HepG2 (cell line): Measurements from ENCODE around the gene FZD7. TPM values are rescaled to one million over a fixed set of nuclear protein-coding genes. Genes with fewer than 3 reads are reported as not detected.
A peak's percentile ranks its signal among the peaks of the same experiment; 100 is the strongest.

Experiments used
- ATAC-seq: fragments of 200-7000 bp; cut with Tn5 transposase; 3 replicates; pipeline ENCODE4 v1.9.1; 2020; ENCODE audit warnings: mild to moderate bottlenecking, moderate library complexity
- BruUV-seq: library from RNA; stranded (reverse); fragments of 400-500 nt; replicated peaks from 2 replicates; lab custom pipeline; 2021; lab: Mats Ljungman, UMichigan
- CTCF ChIA-PET: fragments of 300-600 bp; formaldehyde crosslinking; extraction: SDS; loops from one replicate; lab custom pipeline; 2021; ENCODE audit warnings: low total read pairs, inconsistent platforms, low intra/inter-chr PET ratio; lab: Yijun Ruan, JAX
- POLR2A ChIA-PET: fragments of 350-600 bp; sonication (Branson Sonifier 250); formaldehyde crosslinking; loops from one replicate; lab custom pipeline; 2020; ENCODE audit warnings: antibody characterized with exemption, inconsistent platforms; lab: Yijun Ruan, JAX
- DNase-seq: peaks from one replicate; pipeline ENCODE4 v3.0.0-alpha.2; 2015; ENCODE audit warnings: low spot score
- FAIRE-seq: peaks from 3 replicates; lab custom pipeline; 2011; peaks lifted over from hg19 to GRCh38; lab: Jason Lieb, UNC
- H2AFZ ChIP-seq: one replicate; pipeline ENCODE4 v1.6.1; 2011; ENCODE audit warnings: low read length, inconsistent platforms
- H3K27ac ChIP-seq: fragments of 300-600 bp; 3 replicates; pipeline ENCODE4 v1.8.0; 2011; ENCODE audit warnings: mixed run types, mild to moderate bottlenecking, mixed read lengths, low read length, inconsistent platforms; ENCODE audit not compliant: insufficient read depth; ENCODE audit errors: extremely low read length
- H3K27me3 ChIP-seq, 2 experiments: fragments of 200-600 bp in 1 of 2; 2 replicates in 1 of 2; 3 replicates in 1 of 2; pipeline versions ENCODE4 v1.6.0 to v1.8.0; 2011; ENCODE audit warnings: low read length in 2 of 2, mild to moderate bottlenecking in 2 of 2, moderate library complexity in 2 of 2, inconsistent platforms in 1 of 2; ENCODE audit not compliant: insufficient read depth in 2 of 2, control insufficient read depth in 1 of 2
- H3K36me3 ChIP-seq, 2 experiments: fragments of 200-600 bp in 1 of 2; replicated peaks in 1 of 2; 2 replicates in 1 of 2; 3 replicates in 1 of 2; pipeline versions ENCODE4 v1.5.1 to v1.8.0; 2011; ENCODE audit warnings: low read length in 2 of 2, inconsistent platforms in 1 of 2; ENCODE audit not compliant: insufficient read depth in 2 of 2, control insufficient read depth in 1 of 2
- H3K4me1 ChIP-seq: 2 replicates; pipeline ENCODE4 v1.5.1; 2012; ENCODE audit warnings: low read length, inconsistent platforms; ENCODE audit not compliant: insufficient read depth
- H3K4me2 ChIP-seq: 2 replicates; pipeline ENCODE4 v1.6.0; 2011; ENCODE audit warnings: low read depth, low read length, inconsistent platforms
- H3K4me3 ChIP-seq, 3 experiments: fragments of 200-600 bp in 1 of 3; sonication (generic), shearing (Covaris generic) in 1 of 3; replicated peaks in 1 of 3; 2 replicates each; pipeline ENCODE4 v1.5.1; 2011 to 2016; ENCODE audit warnings: low read length in 3 of 3, inconsistent platforms in 2 of 3, low read depth in 2 of 3, mild to moderate bottlenecking in 2 of 3, control low read depth in 1 of 3, mixed read lengths in 1 of 3; ENCODE audit not compliant: insufficient read depth in 1 of 3
- H3K79me2 ChIP-seq: one replicate; pipeline ENCODE4 v1.6.1; 2011; ENCODE audit warnings: low read length, inconsistent platforms; ENCODE audit not compliant: insufficient read depth
- H3K9ac ChIP-seq: 2 replicates; pipeline ENCODE4 v1.6.0; 2011; ENCODE audit warnings: mild to moderate bottlenecking, low read depth, low read length, inconsistent platforms; ENCODE audit not compliant: insufficient read depth
- H3K9me3 ChIP-seq: 2 replicates; pipeline ENCODE4 v1.5.1; 2012; ENCODE audit warnings: mild to moderate bottlenecking, low read length
- H4K20me1 ChIP-seq: 2 replicates; pipeline ENCODE4 v1.6.0; 2011; ENCODE audit warnings: inconsistent platforms, mild to moderate bottlenecking, low read length, moderate library complexity; ENCODE audit not compliant: insufficient read depth
- AHDC1 ChIP-seq: sonication (generic); formaldehyde crosslinking; IDR thresholded peaks from 2 replicates; pipeline ENCODE4 v1.5.1; 2020; ENCODE audit warnings: mild to moderate bottlenecking, missing genetic modification reagents, borderline replicate concordance
- ATF4 ChIP-seq, 2 experiments: fragments of 450-650 bp in 1 of 2; sonication (generic) in 1 of 2; formaldehyde crosslinking; IDR thresholded peaks; 2 replicates each; pipeline versions ENCODE4 v1.5.0 to v1.8.0; 2020 to 2022; ENCODE audit warnings: mild to moderate bottlenecking in 1 of 2, missing genetic modification reagents in 1 of 2
- HDAC2 ChIP-seq: sonication (generic); formaldehyde crosslinking; IDR thresholded peaks from 2 replicates; pipeline ENCODE4 v1.4.0; 2020; ENCODE audit warnings: missing genetic modification reagents
- MXD4 ChIP-seq: IDR thresholded peaks from 2 replicates; pipeline ENCODE4 v1.6.1; 2016; ENCODE audit warnings: mild to moderate bottlenecking, missing biosample characterization, missing genetic modification reagents
- MYPOP ChIP-seq: sonication (generic); formaldehyde crosslinking; IDR thresholded peaks from 2 replicates; pipeline ENCODE4 v1.8.1; 2023; ENCODE audit warnings: mild to moderate bottlenecking, moderate library complexity, missing genetic modification reagents
- POGK ChIP-seq: sonication (generic); formaldehyde crosslinking; conservative IDR thresholded peaks from 2 replicates; pipeline ENCODE4 v1.8.0; 2022; ENCODE audit warnings: mild to moderate bottlenecking, moderate library complexity, missing genetic modification reagents
- REL ChIP-seq: sonication (generic); formaldehyde crosslinking; conservative IDR thresholded peaks from 2 replicates; pipeline ENCODE4 v1.8.0; 2022; ENCODE audit warnings: mild to moderate bottlenecking, missing genetic modification reagents, moderate library complexity
- RXRA ChIP-seq: sonication (generic); formaldehyde crosslinking; IDR thresholded peaks from 2 replicates; pipeline ENCODE4 v1.5.1; 2020; ENCODE audit warnings: missing genetic modification reagents
- SAFB2 ChIP-seq: sonication (generic); formaldehyde crosslinking; IDR thresholded peaks from 2 replicates; pipeline ENCODE4 v1.5.1; 2020; ENCODE audit warnings: missing genetic modification reagents, low read depth, mild to moderate bottlenecking, borderline replicate concordance
- ZKSCAN8 ChIP-seq: IDR thresholded peaks from 2 replicates; pipeline ENCODE4 v1.6.1; 2016; ENCODE audit warnings: borderline replicate concordance, missing genetic modification reagents, missing compliant biosample characterization
- ZNF282 ChIP-seq: fragments of 450-650 bp; IDR thresholded peaks from 2 replicates; pipeline ENCODE4 v1.6.1; 2018; ENCODE audit not compliant: partially characterized antibody
- WGBS: methylation state at CpG from one replicate; pipeline ENCODE4 v1.1.6; 2017; ENCODE audit warnings: low lambda C conversion rate; 5-methylcytosine and 5-hydroxymethylcytosine counted together
- in situ Hi-C: cut with HindIII; loops from 2 replicates; pipeline ENCODE4 v1.10.0; 2017; ENCODE audit warnings: low pct_unique_long_range_greater_than_20kb; ENCODE audit not compliant: extremely low pct_ligation_motif_present
- intact Hi-C: fragments of 100-400 bp; cut with micrococcal nuclease; formaldehyde crosslinking; loops from one replicate; pipeline ENCODE4 v1.10.0; 2022; ENCODE audit not compliant: unreplicated experiment
- polyA plus RNA-seq, 8 experiments: library from polyadenylated mRNA; depleted of rRNA in 3 of 8; stranded (reverse) in 7 of 8; unstranded in 1 of 8; fragments of >200 nt; fragmentation: Illumina TruSeq in 4 of 8; extraction: Trizol in 4 of 8; gene quantifications; 2 replicates each; pipeline versions ENCODE4 v1.2.1 to v1.2.3, GENCODE V29; 2011 to 2016; ENCODE audit warnings: low read depth in 4 of 8, missing spikeins in 1 of 8, mixed read lengths in 1 of 8; ENCODE audit not compliant: insufficient read depth in 1 of 8
- total RNA-seq, 5 experiments: library from RNA; depleted of rRNA; stranded (reverse); fragments of >200 nt; fragmentation: Illumina TruSeq; extraction: Trizol; gene quantifications; 2 replicates each; pipeline ENCODE4 v1.2.3, GENCODE V29; 2016; ENCODE audit warnings: low read depth in 1 of 5

FZD7 gene
- total and polyA plus RNA-seq, 2 of the 13 experiments (the other 11 are each of a cell fraction or from before 2014, with no cell fraction given): 0.13 to 0.38 TPM

GRCh38 chr2:201984333-201984732 is 49.3 kb upstream of the FZD7 start (continued):
- no peak for TF ChIP-seq AHDC1

GRCh38 chr2:201984800-201985525 is 48.7 kb upstream of the FZD7 start:
- Histone ChIP-seq H3K27me3 (no peaks in the 10 kb centered on the region), H3K27ac (no peak overlapping the region), H3K9me3 (no peaks in the 10 kb centered on the region), H3K9ac (no peak overlapping the region), H3K4me3 (no peak overlapping the region; a peak in 1 of 6 replicates), H4K20me1 (no peaks in the 10 kb centered on the region), H2AFZ (peak overlapping the region; percentile 38), H3K4me1 (peaks cover 34% of the 10 kb centered on the region), H3K4me2 (peak overlapping the region; percentile 49), H3K36me3 (no peaks in the 10 kb centered on the region), H3K79me2 (no peaks in the 10 kb centered on the region)
- BruUV-seq: no TSS peak
- WGBS: 56% methylated on average over 11 of the region's 12 CpGs
- FAIRE-seq (peak; percentile 47), DNase-seq (no peak), ATAC-seq (peak; percentile 88)
- in situ Hi-C loops (no loop called here), intact Hi-C loops (no loop called here)
- POLR2A ChIA-PET: no interaction called here
- CTCF ChIA-PET: no interaction called here
- TF ChIP-seq MYPOP (no peak), ZNF282 (no peak), RXRA (CRISPR knock-in tag) (0 out of 2 replicates have a peak, but pooled peaks have one; percentile 19), SAFB2 (no peak), POGK (CRISPR knock-in tag) (no peak), REL (no peak), MXD4 (CRISPR knock-in tag) (no peak), ZKSCAN8 (CRISPR knock-in tag) (no peak), ATF4 (CRISPR knock-in tag; IDR thresholded peaks at IDR 0.05) (no peak), HDAC2 (CRISPR knock-in tag) (no peak)
